GM12873 (cell line): Measurements from ENCODE around the gene COX7A2.

Experiments
- TF ChIP-seq, protein P1 (sequence below): IDR thresholded peaks from 2 replicates; pipeline ENCODE4 v1.5.1; 2012; ENCODE audit warnings: low read depth, mild to moderate bottlenecking, moderate library complexity, low read length, control low read depth; ENCODE audit not compliant: insufficient read depth; ENCODE audit errors: missing control alignments

Gene COX7A2

DNA sequence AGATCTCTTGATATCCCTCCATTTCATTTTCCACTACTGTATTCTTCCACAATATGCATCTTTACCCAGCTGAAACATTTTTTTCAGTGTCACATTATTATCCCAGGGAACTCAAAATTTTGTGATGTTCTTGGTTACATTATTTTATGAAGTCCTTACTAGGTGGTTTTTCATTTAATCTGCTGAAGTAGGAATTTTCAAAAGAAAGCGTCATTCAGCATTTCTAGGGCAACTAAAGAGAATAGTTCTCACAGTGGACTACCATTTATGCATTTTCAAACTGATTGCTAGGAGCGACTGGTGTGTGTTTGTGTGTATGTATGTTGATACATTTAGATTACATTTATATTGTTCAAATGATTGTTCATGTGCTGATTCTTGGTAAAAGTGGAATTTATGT lies 43.4 kb upstream of the COX7A2 start:
- TF ChIP-seq, protein P1, sequence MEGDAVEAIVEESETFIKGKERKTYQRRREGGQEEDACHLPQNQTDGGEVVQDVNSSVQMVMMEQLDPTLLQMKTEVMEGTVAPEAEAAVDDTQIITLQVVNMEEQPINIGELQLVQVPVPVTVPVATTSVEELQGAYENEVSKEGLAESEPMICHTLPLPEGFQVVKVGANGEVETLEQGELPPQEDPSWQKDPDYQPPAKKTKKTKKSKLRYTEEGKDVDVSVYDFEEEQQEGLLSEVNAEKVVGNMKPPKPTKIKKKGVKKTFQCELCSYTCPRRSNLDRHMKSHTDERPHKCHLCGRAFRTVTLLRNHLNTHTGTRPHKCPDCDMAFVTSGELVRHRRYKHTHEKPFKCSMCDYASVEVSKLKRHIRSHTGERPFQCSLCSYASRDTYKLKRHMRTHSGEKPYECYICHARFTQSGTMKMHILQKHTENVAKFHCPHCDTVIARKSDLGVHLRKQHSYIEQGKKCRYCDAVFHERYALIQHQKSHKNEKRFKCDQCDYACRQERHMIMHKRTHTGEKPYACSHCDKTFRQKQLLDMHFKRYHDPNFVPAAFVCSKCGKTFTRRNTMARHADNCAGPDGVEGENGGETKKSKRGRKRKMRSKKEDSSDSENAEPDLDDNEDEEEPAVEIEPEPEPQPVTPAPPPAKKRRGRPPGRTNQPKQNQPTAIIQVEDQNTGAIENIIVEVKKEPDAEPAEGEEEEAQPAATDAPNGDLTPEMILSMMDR = no peak

DNA sequence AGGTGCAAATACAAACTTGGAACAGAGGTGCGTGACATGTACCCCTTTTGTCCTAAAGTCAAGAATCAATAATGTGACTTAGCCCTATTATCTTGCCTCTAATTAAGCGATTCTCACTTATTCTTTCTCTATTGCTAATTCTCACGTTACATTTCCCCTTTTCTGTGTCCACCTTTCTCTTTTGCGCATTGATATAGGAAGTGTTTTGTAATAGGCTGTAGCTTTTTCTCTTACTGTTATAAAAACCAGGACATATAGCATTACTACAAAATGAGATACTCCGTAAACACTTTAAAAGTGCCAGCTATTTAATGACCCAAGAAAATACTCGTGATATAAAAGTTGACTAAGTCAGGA lies 41.7 kb upstream of the COX7A2 start:
- TF ChIP-seq, protein P1 = no peak

DNA sequence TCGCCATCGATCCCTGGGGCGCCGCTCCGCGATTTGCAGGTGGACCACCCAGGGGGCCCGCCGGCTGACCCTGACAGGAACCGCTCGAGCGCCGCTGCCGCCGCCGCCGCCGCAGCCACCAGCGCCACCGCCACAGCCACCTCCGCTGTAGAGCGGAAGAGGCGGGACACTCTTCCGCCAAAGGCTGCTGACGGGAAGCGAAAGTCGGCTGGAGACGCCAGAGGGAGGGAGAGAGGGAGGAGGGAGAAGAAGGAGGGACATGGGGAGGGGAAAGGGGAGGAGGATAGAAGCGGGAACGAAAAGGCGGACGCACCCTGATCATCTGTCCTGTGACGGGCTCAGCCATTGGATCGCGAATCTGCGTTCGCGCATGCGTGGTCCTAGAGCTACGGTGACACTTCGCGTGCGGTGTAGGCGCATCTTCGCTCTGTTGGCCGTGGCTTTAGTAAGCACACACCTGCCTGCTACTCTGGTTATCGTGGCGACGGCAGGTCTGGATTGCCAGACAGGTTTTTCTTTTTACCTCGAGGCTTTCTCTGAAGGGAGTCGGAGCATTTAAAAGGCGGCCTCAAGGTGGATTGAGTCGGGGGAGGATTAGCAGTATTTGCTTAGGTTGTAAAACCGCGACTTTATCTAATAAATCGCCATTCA lies 41.2 kb upstream of the COX7A2 start, which contains the start of gene TMEM30A:
Gene TMEM30A, minus strand, starts transcription at position 161 of the 651 bp plus-strand sequence. Its CDS starts 154 bp downstream, at position 7.
- TF ChIP-seq, protein P1 = no peak

DNA sequence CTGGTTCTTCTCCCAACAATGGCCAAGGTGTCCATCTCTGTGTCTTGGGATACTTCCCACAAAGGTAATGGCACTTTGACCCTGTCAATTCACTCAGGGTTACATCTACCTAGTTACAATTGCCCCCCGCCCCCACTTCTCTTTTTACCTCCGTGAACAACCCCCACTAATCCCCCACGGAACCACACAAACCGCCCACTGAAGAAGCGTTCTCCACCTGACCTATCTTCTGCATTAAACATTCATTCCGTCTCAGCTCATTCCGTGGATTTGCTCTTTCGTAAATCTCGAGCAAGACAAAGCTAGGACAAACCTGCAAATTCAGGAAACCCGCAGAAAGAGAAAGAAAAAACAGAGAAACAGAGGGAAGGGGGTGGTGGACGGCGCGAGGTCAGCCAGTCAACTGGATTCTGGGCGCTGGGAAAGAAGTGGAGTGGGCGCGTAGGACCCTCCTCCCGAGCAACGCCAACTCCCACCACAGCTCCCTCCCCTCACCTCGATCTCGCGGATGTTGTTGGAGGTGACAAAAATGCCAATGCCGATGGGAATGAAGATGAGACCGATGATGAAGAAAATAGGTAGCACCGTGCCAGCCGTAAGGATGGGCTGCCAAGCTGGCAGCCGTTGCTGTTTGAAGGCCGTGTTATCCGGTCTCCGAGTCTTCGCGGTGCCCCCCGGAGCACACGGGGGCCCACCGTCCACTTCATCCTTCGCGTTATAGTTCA lies 40.5 kb upstream of the COX7A2 start:
- TF ChIP-seq, protein P1 = no peak

DNA sequence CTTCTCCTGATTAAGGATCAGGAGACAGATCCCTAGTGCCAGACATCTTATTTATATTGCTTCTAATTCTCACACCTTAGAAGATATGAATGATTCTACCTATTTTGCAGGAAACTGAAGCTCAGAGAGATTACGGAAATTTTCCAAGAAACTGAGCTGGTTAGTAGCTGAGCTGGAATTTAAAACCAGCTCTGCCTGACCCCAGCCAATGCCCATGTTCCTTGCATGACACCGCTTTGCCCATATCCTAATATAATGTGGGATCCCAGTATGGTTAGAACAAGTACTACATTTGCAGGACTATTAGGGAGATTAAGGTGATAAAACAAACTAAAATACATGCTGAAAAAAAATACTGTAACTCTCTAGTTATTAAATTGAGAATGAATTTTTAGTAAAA lies 39.1 kb upstream of the COX7A2 start:
- TF ChIP-seq, protein P1 = no peak

DNA sequence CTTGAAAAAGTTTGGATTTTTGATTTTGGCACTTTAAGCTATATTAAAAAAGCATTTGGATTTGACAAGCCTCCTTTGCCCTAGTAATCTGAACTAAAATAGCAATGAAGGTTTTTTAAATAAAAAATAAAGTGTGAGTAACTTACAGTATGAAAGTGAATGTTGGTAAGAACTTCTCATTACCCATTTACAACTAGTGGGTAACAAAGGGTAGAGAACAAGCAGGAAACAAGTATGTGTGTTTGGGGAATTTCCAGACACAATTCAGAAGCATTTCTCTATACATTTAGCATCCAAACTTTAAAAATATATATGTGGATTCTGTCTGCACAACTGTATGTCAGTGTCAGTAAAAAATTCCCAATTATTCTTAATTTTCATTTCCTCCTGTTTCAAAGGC lies 38.1 kb upstream of the COX7A2 start:
- TF ChIP-seq, protein P1 = no peak

DNA sequence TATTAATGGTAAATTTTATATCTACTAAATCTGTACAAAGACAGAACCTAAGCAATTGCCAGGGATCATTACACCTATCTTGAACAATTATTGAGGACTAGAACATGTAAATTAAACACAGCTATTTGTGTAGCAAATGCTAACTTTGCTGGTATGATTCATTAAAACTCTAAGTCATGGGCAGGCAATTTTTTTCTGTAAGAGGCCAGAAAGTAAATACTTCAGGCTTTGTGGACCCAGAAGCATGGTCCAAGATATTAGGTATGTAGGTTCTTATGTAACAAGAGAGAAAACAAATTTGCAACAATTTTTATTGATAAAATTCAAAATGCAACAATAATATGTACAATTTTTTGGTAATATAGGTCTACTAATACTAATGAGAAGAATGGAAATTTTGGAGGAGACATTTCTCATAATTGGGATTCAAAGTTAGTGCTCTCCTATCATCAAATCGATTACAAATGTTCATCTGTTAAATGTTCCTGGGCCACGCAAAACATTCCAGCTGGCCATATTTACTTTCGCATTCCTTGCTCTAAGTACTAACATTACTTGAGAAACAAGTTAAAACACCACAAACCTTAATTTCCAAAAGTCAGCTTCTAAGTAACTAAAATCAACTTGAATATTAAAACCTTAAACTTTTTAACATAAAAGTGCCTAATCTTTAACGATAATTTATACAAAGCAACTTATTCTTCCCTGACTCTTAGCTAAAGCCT lies 36.7 kb upstream of the COX7A2 start:
- TF ChIP-seq, protein P1 = no peak
